ENCODE measurements around the gene SEC14L3. TPM values are rescaled to one million over a fixed set of nuclear protein-coding genes. Genes with fewer than 3 reads are reported as not detected.
"Not testable (repeated sequence)": the region's sequence is repeated elsewhere in the genome, so short reads cannot be mapped to it uniquely, and the experiment has no call there.

The SEC14L3 gene
- total RNA-seq, 1 donor from 2014 or later = not detected

- DNase-seq (ENCODE audit: extremely low spot score, unreplicated experiment) = no peak
- Mint-ChIP-seq H3K27me3 (ENCODE audit: unreplicated experiment) (peaks cover 37% of the 10 kb centered on the region), H3K9me3 (ENCODE audit: unreplicated experiment) (no peaks in the 10 kb centered on the region), H3K4me1 (ENCODE audit: unreplicated experiment) (no peaks in the 10 kb centered on the region), H3K36me3 (ENCODE audit: unreplicated experiment) (no peaks in the 10 kb centered on the region), H3K4me3 (ENCODE audit: unreplicated experiment) (no peak overlapping the region), H3K27ac (ENCODE audit: unreplicated experiment) (no peak overlapping the region)
- TF ChIP-seq CTCF (IDR thresholded peaks at IDR 0.05) = no peak
Measured at GRCh38 chr22:30470655-30471054, 1.2 kb downstream of the SEC14L3 start.

GRCh38 chr22:30469165-30469564, 2.7 kb downstream of the SEC14L3 start:
- TF ChIP-seq CTCF (IDR thresholded peaks at IDR 0.05) = no peak
- no peak for DNase-seq (ENCODE audit: extremely low spot score, unreplicated experiment)
- no peaks in the 10 kb centered on the region for H3K9me3 Mint-ChIP-seq (ENCODE audit: unreplicated experiment)
- peaks cover 38% of the 10 kb centered on the region for H3K27me3 Mint-ChIP-seq (ENCODE audit: unreplicated experiment)
- H3K36me3 Mint-ChIP-seq (ENCODE audit: unreplicated experiment) = no peaks in the 10 kb centered on the region
- H3K27ac Mint-ChIP-seq (ENCODE audit: unreplicated experiment) = no peak overlapping the region
- no peak overlapping the region for H3K4me3 Mint-ChIP-seq (ENCODE audit: unreplicated experiment)
- H3K4me1 Mint-ChIP-seq (ENCODE audit: unreplicated experiment) = no peaks in the 10 kb centered on the region

GRCh38 chr22:30460555-30460954, 11.3 kb downstream of the SEC14L3 start:
- DNase-seq (ENCODE audit: extremely low spot score, unreplicated experiment); H3K4me1 Mint-ChIP-seq (ENCODE audit: unreplicated experiment); H3K27ac Mint-ChIP-seq (ENCODE audit: unreplicated experiment); H3K4me3 Mint-ChIP-seq (ENCODE audit: unreplicated experiment); H3K36me3 Mint-ChIP-seq (ENCODE audit: unreplicated experiment); H3K9me3 Mint-ChIP-seq (ENCODE audit: unreplicated experiment): not testable (repeated sequence)
- H3K27me3 Mint-ChIP-seq (ENCODE audit: unreplicated experiment) = peaks cover 10% of the 10 kb centered on the region

- H3K4me3 Mint-ChIP-seq (ENCODE audit: unreplicated experiment) = no peak overlapping the region
- no peaks in the 10 kb centered on the region for H3K9me3 Mint-ChIP-seq (ENCODE audit: unreplicated experiment)
- H3K27ac Mint-ChIP-seq (ENCODE audit: unreplicated experiment) = no peak overlapping the region
- no peaks in the 10 kb centered on the region for H3K4me1 Mint-ChIP-seq (ENCODE audit: unreplicated experiment)
- TF ChIP-seq CTCF (IDR thresholded peaks at IDR 0.05) = no peak
- peaks cover 10% of the 10 kb centered on the region for H3K27me3 Mint-ChIP-seq (ENCODE audit: unreplicated experiment)
- no peak for DNase-seq (ENCODE audit: extremely low spot score, unreplicated experiment)
- no peaks in the 10 kb centered on the region for H3K36me3 Mint-ChIP-seq (ENCODE audit: unreplicated experiment)
Measured at GRCh38 chr22:30460147-30460546, 11.7 kb downstream of the SEC14L3 start.

GRCh38 chr22:30459181-30460052, 12.4 kb downstream of the SEC14L3 start:
- DNase-seq (ENCODE audit: extremely low spot score, unreplicated experiment) = no peak
- TF ChIP-seq CTCF (IDR thresholded peaks at IDR 0.05) = no peak
- H3K27ac Mint-ChIP-seq (ENCODE audit: unreplicated experiment) = no peak overlapping the region
- H3K36me3 Mint-ChIP-seq (ENCODE audit: unreplicated experiment) = no peaks in the 10 kb centered on the region
- H3K4me1 Mint-ChIP-seq (ENCODE audit: unreplicated experiment) = no peaks in the 10 kb centered on the region
- H3K9me3 Mint-ChIP-seq (ENCODE audit: unreplicated experiment) = no peaks in the 10 kb centered on the region
- H3K4me3 Mint-ChIP-seq (ENCODE audit: unreplicated experiment) = no peak overlapping the region
- H3K27me3 Mint-ChIP-seq (ENCODE audit: unreplicated experiment) = peaks cover 7% of the 10 kb centered on the region
